LHCN-M2 (cell line): ENCODE measurements around the gene PRTG. TPM values are rescaled to one million over a fixed set of nuclear protein-coding genes. Genes with fewer than 3 reads are reported as not detected.
"Not testable (repeated sequence)": the region's sequence is repeated elsewhere in the genome, so short reads cannot be mapped to it uniquely, and the experiment has no call there.

Source experiments
- DNase-seq: peaks from one replicate; pipeline ENCODE4 v3.0.0-alpha.2; 2012; ENCODE audit warnings: low read depth
- total RNA-seq: library from RNA; depleted of rRNA; stranded (reverse); fragments of >200 nt; gene quantifications from 2 replicates; pipeline ENCODE4 v1.2.3, GENCODE V29; 2014

The PRTG gene
- total RNA-seq, 1 experiment from 2014 or later, result 4.7 TPM

DNA sequence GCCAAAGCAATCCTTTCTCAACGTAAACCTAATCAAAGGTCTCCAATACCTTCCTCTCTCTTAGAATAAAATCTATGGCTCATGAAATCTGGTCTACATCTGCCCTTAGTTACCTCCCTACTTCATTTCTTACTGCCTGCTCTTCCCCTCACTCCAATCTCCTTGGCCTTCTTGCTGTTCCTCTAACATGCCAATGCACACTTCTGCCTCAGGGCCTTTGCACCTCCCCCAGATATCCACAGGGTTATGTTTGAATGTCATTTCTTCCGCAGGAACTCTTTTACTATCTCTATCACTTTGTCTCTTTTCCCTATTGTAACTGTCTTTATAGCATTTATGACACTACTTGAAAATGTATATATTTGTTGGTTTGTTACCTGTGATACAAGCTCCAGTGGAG lies 110.5 kb downstream of the PRTG start:
- DNase-seq, result no peak

DNA sequence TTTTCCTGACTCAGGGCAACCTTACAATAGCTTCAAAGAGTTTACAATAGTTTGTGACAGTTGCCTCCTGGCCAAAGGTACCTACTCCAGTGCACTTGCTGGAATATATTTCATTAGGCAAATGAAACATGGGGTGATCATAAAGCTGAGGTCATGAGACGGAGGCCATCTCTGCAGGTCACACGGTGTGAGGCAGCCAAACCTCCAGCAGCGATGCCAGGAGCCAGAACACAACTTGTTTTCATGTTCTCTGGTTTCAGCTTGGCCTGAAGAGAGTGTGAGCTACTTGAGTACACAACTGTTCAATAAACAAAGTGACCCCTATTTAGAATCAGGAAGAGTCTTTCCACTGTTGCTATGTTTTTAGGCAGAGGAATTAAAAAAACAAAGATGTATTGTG lies 112.1 kb downstream of the PRTG start:
- DNase-seq, result no peak

GRCh38 chr15:55628369-55628730 lies 114.6 kb downstream of the PRTG start:
- DNase-seq, result no peak

- peak; percentile 91 for DNase-seq
Measured at GRCh38 chr15:55627730-55628368, 115.1 kb downstream of the PRTG start.

- no peak for DNase-seq
Measured at GRCh38 chr15:55619783-55620182, 123.2 kb downstream of the PRTG start.

GRCh38 chr15:55618387-55618786 lies 124.6 kb downstream of the PRTG start:
- DNase-seq, result no peak

DNA sequence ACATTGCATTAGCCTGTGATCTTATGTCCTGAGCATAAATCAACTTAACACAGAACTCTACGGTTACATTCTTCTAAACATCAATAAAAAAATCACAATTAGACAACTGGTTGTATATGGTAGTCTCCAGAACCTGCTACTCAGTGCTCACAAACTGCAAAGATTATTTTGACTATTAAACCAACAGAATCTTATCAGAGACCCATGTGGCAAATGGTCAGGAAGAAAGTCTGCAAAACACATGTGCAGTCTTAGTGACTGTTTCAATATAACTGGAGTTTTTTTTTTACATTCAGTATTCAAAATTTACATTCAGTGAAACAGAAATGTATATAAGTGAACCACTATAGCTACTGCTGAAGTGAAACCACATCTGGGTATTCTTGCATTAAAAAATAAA lies 127.5 kb downstream of the PRTG start:
- DNase-seq, result no peak

DNA sequence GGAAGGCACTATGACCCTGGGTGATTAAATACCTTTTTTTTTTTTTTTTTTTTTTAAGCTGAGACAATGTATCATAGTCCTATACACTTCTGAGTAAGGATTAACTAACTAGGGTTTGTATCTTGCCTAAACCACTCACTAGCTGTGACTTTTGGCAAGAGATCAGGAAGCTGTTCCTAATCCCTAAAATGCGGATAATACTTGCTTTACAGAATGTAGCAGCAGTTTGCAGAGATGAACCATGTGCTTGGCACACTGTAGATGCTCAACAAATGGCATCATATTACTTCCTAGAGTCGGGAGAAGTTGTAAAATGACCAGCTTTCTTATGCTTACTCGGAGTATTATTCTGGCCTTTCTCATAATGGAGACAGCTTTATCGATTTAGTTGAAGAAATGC lies 129.2 kb downstream of the PRTG start:
- DNase-seq, result no peak

GRCh38 chr15:55606214-55606613 lies 136.7 kb downstream of the PRTG start:
- no peak for DNase-seq

- no peak for DNase-seq
Measured at GRCh38 chr15:55601374-55601773, 141.6 kb downstream of the PRTG start.

DNA sequence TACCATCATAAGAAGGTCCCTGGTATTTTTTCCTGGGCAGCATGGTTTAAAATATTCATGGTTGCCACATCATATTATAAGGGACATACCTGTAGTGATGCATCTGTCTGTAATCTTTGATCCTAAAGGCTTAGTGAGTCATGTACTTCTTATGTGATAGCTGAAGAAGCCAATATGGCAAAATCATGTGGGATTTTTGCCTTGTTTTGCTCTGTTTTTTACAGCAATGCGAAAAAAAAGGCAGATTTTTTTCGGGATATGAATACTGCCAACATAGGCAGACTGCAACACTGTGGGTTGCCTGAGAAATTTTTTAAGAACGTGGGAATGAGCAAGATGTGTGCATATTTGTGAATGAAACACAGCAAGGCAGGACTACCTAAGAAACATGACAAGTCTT lies 143.5 kb downstream of the PRTG start:
- no peak for DNase-seq

- DNase-seq, result not testable (repeated sequence)
Measured at GRCh38 chr15:55593019-55593418, 149.9 kb downstream of the PRTG start.

GRCh38 chr15:55590788-55591187 lies 152.2 kb downstream of the PRTG start:
- DNase-seq, result no peak

GRCh38 chr15:55589287-55589686 lies 153.7 kb downstream of the PRTG start:
- no peak for DNase-seq

GRCh38 chr15:55588815-55589115 lies 154.2 kb downstream of the PRTG start:
- DNase-seq, result no peak

GRCh38 chr15:55588070-55588814 lies 154.7 kb downstream of the PRTG start, which contains the start of gene PYGO1:
TSS of gene PYGO1 (minus strand) at chr15:55588345. CDS start at chr15:55587883, 462 bp downstream.
- peak; percentile 67 for DNase-seq

- peak; percentile 59 for DNase-seq
Measured at GRCh38 chr15:55587321-55588069, 155.5 kb downstream of the PRTG start.

DNA sequence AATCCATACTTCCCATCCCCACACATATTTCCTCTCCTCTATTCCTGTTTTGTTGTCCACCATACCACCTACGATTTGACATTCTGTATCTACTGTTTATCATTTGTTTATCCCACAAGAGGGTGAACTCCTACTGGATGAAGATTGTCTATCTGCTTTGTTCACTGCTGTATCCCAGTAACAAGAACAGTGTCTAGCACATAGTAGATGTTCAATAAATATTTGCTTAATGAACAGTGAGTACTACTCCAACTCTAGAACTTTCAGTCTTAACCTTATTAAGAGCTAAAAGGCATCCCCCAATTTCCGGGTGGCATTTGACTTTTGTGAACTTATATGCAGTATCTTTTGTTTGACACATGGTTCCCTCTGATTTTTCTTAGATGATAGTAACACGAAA lies 156.1 kb downstream of the PRTG start:
- no peak for DNase-seq

DNA sequence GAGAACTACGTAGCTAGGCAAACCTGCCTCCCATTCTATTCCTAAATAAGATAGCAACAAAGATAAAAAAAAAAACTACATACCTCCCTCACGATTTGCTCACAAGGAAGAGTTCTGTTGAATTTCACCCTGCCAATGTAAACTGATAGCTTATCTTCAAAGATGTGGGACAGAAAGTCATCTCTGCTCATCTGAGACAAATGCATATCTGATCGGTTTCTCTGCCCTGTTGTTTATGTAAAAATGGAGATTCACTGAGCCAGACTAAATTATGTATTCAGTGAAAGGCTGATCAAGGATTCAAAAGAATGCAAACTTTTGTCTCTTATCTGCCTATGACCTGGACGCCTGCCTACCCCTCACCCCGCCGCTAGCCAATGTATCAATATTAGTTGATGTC lies 166.0 kb downstream of the PRTG start:
- DNase-seq, result no peak

DNA sequence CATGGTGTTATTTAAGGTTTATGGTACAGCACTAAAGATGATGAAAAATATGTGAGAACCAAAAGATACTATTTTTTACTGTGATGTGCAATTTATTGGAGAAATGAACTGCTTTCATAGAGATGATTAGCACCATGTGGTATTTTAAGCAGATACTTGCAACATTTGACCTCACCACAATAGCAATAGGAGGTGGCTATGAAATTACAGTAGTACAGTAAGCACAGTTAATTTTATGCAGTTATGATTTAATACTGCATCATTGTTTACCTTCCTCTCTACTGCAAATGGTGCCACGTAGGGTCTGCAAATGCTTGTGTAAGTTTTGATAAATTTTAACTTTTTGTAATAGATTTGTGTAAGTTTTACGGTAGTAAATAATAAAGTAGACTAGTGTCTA lies 168.9 kb downstream of the PRTG start:
- DNase-seq, result peak; percentile 56

GRCh38 chr15:55573224-55573623 lies 169.7 kb downstream of the PRTG start:
- no peak for DNase-seq

DNA sequence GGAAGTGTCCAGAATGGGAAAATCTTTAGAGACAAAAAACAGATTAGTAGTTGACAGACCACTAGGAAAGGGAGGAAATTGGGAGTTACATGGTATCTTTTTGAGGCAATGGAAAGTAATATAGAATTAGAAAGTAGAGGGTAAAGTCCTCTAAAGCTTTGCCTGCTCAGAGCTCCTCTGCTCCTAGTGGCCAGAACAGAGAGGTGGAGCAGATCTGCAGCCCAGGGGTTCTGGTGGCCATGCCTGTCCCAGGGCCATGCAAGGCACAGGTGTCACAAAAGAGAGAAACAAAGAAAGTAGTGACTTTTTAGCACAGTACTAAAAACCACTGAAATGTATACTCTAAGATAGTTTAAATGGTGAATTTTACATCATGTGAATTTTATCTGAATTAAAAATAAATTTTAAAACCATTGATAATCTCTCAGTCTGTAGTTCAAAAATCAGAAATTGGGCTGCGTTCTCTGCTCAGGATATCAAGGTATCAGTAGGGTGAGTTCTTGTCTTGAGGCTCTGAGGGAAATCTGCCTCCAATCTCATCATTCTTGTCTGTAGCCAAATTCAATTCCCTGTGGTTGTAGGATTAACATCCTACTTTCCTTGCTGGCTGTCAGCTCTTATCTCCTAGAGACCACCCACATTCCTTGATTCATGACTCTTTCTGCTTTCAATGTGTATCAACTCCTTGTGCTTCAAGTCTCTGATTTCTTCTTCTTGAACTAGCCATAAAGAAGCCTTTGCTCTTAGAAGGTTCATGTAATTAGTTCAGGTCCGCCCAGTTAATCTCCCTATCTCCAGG lies 178.4 kb downstream of the PRTG start:
- DNase-seq, result no peak
